ENCODE data around the gene ZNF100.
"Not testable (repeated sequence)": the region's sequence is repeated elsewhere in the genome, so short reads cannot be mapped to it uniquely, and the experiment has no call there.

- TF ChIP-seq CTCF (IDR thresholded peaks at IDR 0.05 in 4 of 5, conservative IDR thresholded peaks at IDR 0.05 in 1 of 5); POLR2A (IDR thresholded peaks at IDR 0.05): not testable (repeated sequence)
Observed at GRCh38 chr19:21761547-21761946, 5.8 kb downstream of the ZNF100 start.
